Neutrophil (primary cell): ENCODE data around the gene GTF3C4.

Experiments used
- H3K27ac ChIP-seq: fragments of 200-600 bp; sonication (generic); 2 replicates; pipeline ENCODE4 v1.5.1; 2016; ENCODE audit warnings: mild to moderate bottlenecking, moderate library complexity
- H3K27me3 ChIP-seq: fragments of 200-600 bp; sonication (generic); 2 replicates; pipeline ENCODE4 v1.6.0; 2016; ENCODE audit warnings: mild to moderate bottlenecking
- H3K36me3 ChIP-seq: fragments of 200-600 bp; sonication (generic); 2 replicates; pipeline ENCODE4 v1.5.1; 2017
- H3K4me1 ChIP-seq, 2 experiments: fragments of 200-600 bp in 1 of 2; sonication (generic) in 1 of 2; 1 replicate in 1 of 2; 2 replicates in 1 of 2; pipeline versions ENCODE4 v1.5.1 to v1.6.1; 2013 to 2016; ENCODE audit warnings: low read depth in 1 of 2, low read length in 1 of 2, mild to moderate bottlenecking in 1 of 2, moderate library complexity in 1 of 2; ENCODE audit not compliant: control insufficient read depth in 1 of 2, insufficient read depth in 1 of 2
- H3K4me3 ChIP-seq, 2 experiments: fragments of 200-600 bp in 1 of 2; sonication (generic) in 1 of 2; 1 replicate in 1 of 2; 2 replicates in 1 of 2; pipeline ENCODE4 v1.5.1; 2013 to 2016; ENCODE audit warnings: low read depth in 1 of 2, low read length in 1 of 2, mild to moderate bottlenecking in 1 of 2, moderate library complexity in 1 of 2
- H3K9me3 ChIP-seq: fragments of 200-600 bp; sonication (generic); 2 replicates; pipeline ENCODE4 v1.5.1; 2016
- TF ChIP-seq, protein P1 (sequence below): fragments of 200-600 bp; sonication (generic); IDR thresholded peaks from 2 replicates; pipeline ENCODE4 v1.5.1; 2016; ENCODE audit warnings: antibody characterized with exemption

The GTF3C4 gene

DNA sequence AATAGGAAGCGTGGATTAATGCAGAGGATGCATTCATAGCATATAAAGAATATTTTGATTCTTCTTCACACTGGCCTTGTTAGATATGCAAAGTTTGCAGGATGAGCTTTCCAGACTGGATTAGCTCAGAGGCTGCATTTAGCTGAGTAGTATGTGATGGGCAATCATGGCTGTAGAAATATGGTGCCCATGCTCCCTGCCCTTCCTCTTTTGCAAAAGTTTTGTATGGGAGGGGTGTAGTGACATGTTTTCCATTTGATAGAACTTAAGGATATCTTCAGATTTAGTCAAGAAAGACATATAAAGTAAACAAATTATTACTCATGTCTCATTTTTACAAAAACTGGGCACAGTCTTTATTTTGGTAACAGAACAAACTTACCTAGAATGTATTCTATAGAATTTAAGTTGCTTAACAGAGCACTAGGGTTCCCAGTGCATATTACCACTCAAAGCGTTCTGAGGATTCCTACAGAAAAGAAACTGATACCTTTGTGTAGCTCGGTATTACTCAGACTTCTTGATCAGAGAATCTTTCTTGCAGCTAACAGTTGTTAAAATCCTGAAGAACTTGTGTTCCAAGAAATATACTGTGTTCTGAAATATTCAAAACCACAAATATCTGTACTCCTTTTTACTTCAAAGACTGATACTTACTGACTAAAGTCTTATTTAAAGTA is 9.8 kb downstream of the GTF3C4 start:
- H3K27ac ChIP-seq, result no peak overlapping the region
- no peak overlapping the region for H3K4me3 ChIP-seq
- peaks cover 29% of the 10 kb centered on the region for H3K36me3 ChIP-seq
- TF ChIP-seq, protein P1, sequence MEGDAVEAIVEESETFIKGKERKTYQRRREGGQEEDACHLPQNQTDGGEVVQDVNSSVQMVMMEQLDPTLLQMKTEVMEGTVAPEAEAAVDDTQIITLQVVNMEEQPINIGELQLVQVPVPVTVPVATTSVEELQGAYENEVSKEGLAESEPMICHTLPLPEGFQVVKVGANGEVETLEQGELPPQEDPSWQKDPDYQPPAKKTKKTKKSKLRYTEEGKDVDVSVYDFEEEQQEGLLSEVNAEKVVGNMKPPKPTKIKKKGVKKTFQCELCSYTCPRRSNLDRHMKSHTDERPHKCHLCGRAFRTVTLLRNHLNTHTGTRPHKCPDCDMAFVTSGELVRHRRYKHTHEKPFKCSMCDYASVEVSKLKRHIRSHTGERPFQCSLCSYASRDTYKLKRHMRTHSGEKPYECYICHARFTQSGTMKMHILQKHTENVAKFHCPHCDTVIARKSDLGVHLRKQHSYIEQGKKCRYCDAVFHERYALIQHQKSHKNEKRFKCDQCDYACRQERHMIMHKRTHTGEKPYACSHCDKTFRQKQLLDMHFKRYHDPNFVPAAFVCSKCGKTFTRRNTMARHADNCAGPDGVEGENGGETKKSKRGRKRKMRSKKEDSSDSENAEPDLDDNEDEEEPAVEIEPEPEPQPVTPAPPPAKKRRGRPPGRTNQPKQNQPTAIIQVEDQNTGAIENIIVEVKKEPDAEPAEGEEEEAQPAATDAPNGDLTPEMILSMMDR, result no peak
- H3K9me3 ChIP-seq, result no peaks in the 10 kb centered on the region
- no peaks in the 10 kb centered on the region for H3K27me3 ChIP-seq
- H3K4me1 ChIP-seq, result no peaks in the 10 kb centered on the region

DNA sequence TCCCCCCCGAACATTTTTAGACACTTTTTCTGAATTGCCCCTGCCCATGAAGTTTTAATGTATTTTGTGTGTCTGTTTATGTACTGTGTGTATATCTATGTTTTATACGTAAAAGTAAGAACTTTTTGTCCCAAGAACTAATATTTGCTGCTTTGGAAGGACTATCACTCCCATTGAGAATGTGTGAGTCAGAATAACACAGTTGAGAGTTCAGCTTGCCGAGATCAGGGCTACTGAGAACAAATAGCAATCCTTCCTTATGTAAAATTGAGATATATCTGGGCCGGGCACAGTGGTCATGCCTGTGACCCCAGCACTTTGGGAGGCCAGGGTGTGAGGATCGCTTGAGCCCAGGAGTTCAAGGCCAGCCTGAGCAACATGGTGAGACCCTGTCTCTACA is 11.3 kb downstream of the GTF3C4 start:
- Histone ChIP-seq H3K36me3 (peaks cover 34% of the 10 kb centered on the region), H3K4me3 (no peak overlapping the region), H3K9me3 (no peaks in the 10 kb centered on the region), H3K4me1 (no peaks in the 10 kb centered on the region), H3K27ac (no peak overlapping the region), H3K27me3 (no peaks in the 10 kb centered on the region)
- TF ChIP-seq, protein P1, result no peak

DNA sequence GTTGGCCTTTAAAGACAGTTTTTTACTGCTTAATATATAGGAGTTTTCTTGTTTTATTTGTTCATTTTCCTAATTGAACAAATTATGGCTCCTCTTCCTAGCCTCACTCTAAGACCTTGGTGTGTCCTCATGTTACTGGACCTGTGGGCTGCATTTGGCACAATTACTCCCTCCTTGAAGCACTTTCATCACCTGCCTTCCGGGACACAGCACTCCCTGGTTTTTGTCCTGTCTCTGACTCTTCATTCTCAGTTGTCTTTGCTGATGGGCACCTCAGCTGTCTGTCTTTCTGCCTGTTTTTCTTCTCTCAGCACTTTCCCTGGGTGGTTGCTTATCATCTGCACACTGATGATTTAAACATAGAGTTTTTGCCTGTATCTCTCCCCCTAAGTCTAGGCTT is 13.6 kb downstream of the GTF3C4 start:
- H3K9me3 ChIP-seq, result no peaks in the 10 kb centered on the region
- peaks cover 40% of the 10 kb centered on the region for H3K36me3 ChIP-seq
- H3K4me1 ChIP-seq, result no peaks in the 10 kb centered on the region
- no peaks in the 10 kb centered on the region for H3K27me3 ChIP-seq
- TF ChIP-seq, protein P1, result no peak
- H3K4me3 ChIP-seq, result no peak overlapping the region
- H3K27ac ChIP-seq, result no peak overlapping the region

DNA sequence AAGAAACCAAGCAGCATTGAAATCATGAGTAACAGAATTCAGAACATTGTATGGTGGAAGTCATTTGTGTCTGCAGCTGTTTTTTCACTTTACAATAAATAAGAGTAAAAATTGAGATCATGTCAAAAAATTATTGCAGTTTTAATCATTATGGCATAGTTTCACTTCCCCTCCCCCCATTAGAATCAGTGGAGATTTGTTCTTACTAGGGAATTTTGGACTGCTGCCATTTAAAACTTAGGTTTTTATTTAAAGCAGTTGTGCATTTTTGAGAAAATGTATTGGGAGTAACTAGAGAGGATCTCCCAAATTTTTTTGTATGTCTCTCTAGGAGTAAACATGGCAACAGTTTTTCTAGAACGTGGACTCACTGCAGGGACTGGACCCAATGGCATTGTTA is 20.4 kb downstream of the GTF3C4 start:
- H3K4me1 ChIP-seq, result no peaks in the 10 kb centered on the region
- no peak overlapping the region for H3K4me3 ChIP-seq
- H3K9me3 ChIP-seq, result no peaks in the 10 kb centered on the region
- TF ChIP-seq, protein P1, result no peak
- H3K27ac ChIP-seq, result no peak overlapping the region
- H3K36me3 ChIP-seq, result peaks cover 35% of the 10 kb centered on the region
- no peaks in the 10 kb centered on the region for H3K27me3 ChIP-seq

DNA sequence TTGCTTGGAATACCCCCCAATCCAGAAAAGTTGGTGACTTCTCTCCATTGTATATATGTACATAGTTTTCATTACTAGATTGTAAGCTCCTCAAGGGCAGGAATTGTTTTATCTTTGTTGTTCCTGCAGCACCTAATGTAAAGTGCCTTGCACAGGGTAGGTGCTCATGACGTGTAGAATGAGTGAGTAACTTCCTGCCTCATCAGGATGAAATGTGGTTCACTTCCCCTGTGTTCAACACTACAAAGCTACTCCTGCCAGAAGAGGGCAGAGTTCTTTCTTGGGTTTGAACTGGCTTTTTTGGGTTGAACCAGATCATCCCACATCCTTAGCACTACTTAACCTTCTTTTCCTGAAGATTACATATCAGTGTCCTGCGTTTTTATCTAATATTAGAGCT is 23.9 kb downstream of the GTF3C4 start:
- peaks cover 12% of the 10 kb centered on the region for H3K9me3 ChIP-seq

More for the DNA sequence above, 23.9 kb downstream of the GTF3C4 start:
- no peak overlapping the region for H3K4me3 ChIP-seq
- H3K36me3 ChIP-seq, result peaks cover 10% of the 10 kb centered on the region
- no peaks in the 10 kb centered on the region for H3K4me1 ChIP-seq
- TF ChIP-seq, protein P1, result no peak
- H3K27ac ChIP-seq, result no peak overlapping the region
- peaks cover 5% of the 10 kb centered on the region for H3K27me3 ChIP-seq
